Muscle of arm (tissue), 12 donors: ENCODE results near the gene SYT14. TPM values are rescaled to one million over a fixed set of nuclear protein-coding genes. Genes with fewer than 3 reads are reported as not detected.
A peak's percentile ranks its signal among the peaks of the same experiment; 100 is the strongest.
"Not testable (repeated sequence)": the region's sequence is repeated elsewhere in the genome, so short reads cannot be mapped to it uniquely, and the experiment has no call there.

Experiments
- DNase-seq: peaks from one replicate; pipeline ENCODE4 v3.0.0-alpha.2; 2013
- polyA plus RNA-seq, 12 donors: library from polyadenylated mRNA; unstranded; fragments of 120-200 nt; gene quantifications; one replicate each; pipeline ENCODE4 v1.2.1, GENCODE V29; 2013; ENCODE audit not compliant: insufficient read length in 12 of 12

The SYT14 gene
- polyA plus RNA-seq, 12 donors = 1.0 to 6.1 (median 1.6) TPM; not detected in 1

- no peak for DNase-seq
These were observed 87.9 kb downstream of the SYT14 start for GRCh38 chr1:210025870-210026269.

- DNase-seq = no peak
These were observed 90.0 kb downstream of the SYT14 start for GRCh38 chr1:210027994-210028393.

- no peak for DNase-seq
These were observed 93.5 kb downstream of the SYT14 start for GRCh38 chr1:210031473-210031872.

- no peak for DNase-seq
These were observed 105.0 kb downstream of the SYT14 start for GRCh38 chr1:210043058-210043457.

GRCh38 chr1:210049616-210050015 lies 111.6 kb downstream of the SYT14 start:
- no peak for DNase-seq

GRCh38 chr1:210050491-210050890 lies 112.5 kb downstream of the SYT14 start:
- not testable (repeated sequence) for DNase-seq

GRCh38 chr1:210053126-210053525 lies 115.1 kb downstream of the SYT14 start:
- no peak for DNase-seq

GRCh38 chr1:210057593-210057992 lies 119.6 kb downstream of the SYT14 start:
- DNase-seq = no peak

- DNase-seq = no peak
These were observed 124.0 kb downstream of the SYT14 start for GRCh38 chr1:210061992-210062391.

GRCh38 chr1:210070531-210070930 lies 132.5 kb downstream of the SYT14 start:
- no peak for DNase-seq

GRCh38 chr1:210072129-210072528 lies 134.1 kb downstream of the SYT14 start:
- DNase-seq = no peak

- DNase-seq = no peak
These were observed 135.0 kb downstream of the SYT14 start for GRCh38 chr1:210072896-210073504.

- no peak for DNase-seq
These were observed 136.9 kb downstream of the SYT14 start for GRCh38 chr1:210074904-210075303.

- no peak for DNase-seq
These were observed 138.6 kb downstream of the SYT14 start for GRCh38 chr1:210076620-210077019.

- DNase-seq = no peak
These were observed 143.5 kb downstream of the SYT14 start for GRCh38 chr1:210081494-210081893.

GRCh38 chr1:210085359-210085758 lies 147.3 kb downstream of the SYT14 start:
- no peak for DNase-seq

- no peak for DNase-seq
These were observed 149.0 kb downstream of the SYT14 start for GRCh38 chr1:210087058-210087457.

- DNase-seq = no peak
These were observed 151.8 kb downstream of the SYT14 start for GRCh38 chr1:210089855-210090254.

- DNase-seq = no peak
These were observed 154.3 kb downstream of the SYT14 start for GRCh38 chr1:210092366-210092765.

- DNase-seq = no peak
These were observed 155.4 kb downstream of the SYT14 start for GRCh38 chr1:210093461-210093860.

- DNase-seq = no peak
These were observed 160.3 kb downstream of the SYT14 start for GRCh38 chr1:210098356-210098755.

- peak; percentile 2 for DNase-seq
These were observed 161.9 kb downstream of the SYT14 start for GRCh38 chr1:210099921-210100320.

- no peak for DNase-seq
These were observed 166.1 kb downstream of the SYT14 start for GRCh38 chr1:210104103-210104502.

- DNase-seq = not testable (repeated sequence)
These were observed 174.9 kb downstream of the SYT14 start for GRCh38 chr1:210112906-210113305.
